ENCODE data around the gene INTS13.
"Not testable (repeated sequence)": the region's sequence is repeated elsewhere in the genome, so short reads cannot be mapped to it uniquely, and the experiment has no call there.

The INTS13 gene

DNA sequence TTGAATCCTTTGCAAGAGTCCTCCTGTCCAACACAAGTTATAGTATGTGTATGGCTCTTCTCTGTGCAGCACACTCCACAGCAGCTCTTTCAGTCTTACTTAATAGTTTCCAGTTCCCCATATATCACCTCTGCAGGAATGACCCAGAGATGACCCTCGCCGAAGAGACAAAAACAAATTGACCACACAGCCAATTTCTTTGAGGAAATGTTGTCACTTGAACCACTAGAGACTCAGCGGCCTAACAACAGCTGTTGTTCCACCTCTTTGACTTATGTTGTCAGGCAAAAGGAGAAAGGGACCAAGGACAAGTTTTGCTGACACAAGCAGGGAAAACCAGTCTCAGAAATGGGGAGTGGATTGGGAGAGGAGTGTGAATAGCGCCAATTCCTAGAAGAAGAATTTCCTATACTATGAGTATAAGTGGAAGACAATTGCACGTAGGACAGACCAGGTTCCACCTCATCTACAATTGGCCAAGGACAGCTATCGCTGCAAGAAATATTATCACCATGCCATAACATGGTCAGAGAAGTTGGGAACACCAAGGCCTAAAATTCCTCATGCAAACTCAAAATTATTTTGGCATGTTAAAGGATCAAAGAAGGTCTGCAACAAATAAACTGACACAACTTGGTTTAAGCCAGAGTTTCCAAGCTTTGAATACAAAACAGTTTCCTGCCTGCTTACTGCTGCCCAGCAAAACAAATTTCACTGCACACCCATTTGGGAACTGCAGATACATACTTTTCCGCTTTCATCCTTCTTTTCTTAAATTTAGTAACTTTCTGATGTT lies 63.1 kb downstream of the INTS13 start:
- no peak for DNase-seq (ENCODE audit: low spot score in 2 of 2)
- Mint-ChIP-seq H3K36me3 (ENCODE audit: insufficient read depth) (no peaks in the 10 kb centered on the region), H3K4me1 (peaks cover 9% of the 10 kb centered on the region), H3K27ac (ENCODE audit: low read depth) (no peak overlapping the region), H3K9me3 (no peaks in the 10 kb centered on the region), H3K4me3 (no peak overlapping the region), H3K27me3 (peaks cover 11% of the 10 kb centered on the region)
- peak; percentile 36 for ATAC-seq (replicated peaks; ENCODE audit: extremely low read depth, poor library complexity, severe bottlenecking)

DNA sequence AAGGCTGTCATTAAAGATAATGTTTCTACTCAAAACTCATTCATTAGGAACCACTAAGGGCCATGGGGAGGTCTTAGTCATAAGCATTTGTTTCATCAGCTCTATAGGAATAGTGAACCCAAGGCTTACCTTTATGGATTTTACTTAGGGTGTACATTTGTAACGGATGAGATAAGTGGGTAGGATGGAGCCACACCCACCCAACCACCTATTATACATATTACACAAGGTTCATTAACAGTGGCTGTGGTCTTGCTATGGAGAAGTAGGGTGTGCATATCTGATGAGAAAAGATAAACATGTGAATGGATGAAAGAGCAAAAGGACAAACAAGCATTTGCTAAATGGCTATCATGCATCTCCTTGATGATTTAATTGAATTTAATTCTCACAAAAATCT lies 65.2 kb downstream of the INTS13 start:
- no peak for DNase-seq (ENCODE audit: low spot score in 2 of 2)
- H3K4me3 Mint-ChIP-seq = no peak overlapping the region
- no peaks in the 10 kb centered on the region for H3K36me3 Mint-ChIP-seq (ENCODE audit: insufficient read depth)
- H3K9me3 Mint-ChIP-seq = no peaks in the 10 kb centered on the region
- peaks cover 14% of the 10 kb centered on the region for H3K4me1 Mint-ChIP-seq
- no peak for ATAC-seq (replicated peaks; ENCODE audit: extremely low read depth, poor library complexity, severe bottlenecking)
- no peak overlapping the region for H3K27ac Mint-ChIP-seq (ENCODE audit: low read depth)
- peaks cover 11% of the 10 kb centered on the region for H3K27me3 Mint-ChIP-seq

DNA sequence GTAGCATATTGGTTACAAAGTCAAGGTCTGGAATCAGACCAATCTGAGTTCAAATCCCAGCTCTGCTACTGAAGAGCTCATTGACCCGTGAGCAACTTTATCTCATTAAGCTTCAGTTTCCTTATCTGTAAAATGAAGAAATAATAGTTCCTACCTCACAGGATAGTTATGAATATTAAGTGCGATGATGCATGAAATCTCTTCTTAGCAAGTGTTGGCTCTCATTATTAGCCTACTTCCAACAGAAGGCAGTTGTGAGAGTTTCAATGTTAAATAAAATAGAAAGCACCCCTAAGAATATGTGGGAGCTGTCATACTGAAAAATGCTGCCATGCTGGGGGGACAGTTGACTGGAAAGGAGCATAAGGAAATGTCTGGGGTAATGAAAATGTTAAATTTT lies 65.8 kb downstream of the INTS13 start:
- peaks cover 20% of the 10 kb centered on the region for H3K4me1 Mint-ChIP-seq
- no peak for ATAC-seq (replicated peaks; ENCODE audit: extremely low read depth, poor library complexity, severe bottlenecking)

DNA sequence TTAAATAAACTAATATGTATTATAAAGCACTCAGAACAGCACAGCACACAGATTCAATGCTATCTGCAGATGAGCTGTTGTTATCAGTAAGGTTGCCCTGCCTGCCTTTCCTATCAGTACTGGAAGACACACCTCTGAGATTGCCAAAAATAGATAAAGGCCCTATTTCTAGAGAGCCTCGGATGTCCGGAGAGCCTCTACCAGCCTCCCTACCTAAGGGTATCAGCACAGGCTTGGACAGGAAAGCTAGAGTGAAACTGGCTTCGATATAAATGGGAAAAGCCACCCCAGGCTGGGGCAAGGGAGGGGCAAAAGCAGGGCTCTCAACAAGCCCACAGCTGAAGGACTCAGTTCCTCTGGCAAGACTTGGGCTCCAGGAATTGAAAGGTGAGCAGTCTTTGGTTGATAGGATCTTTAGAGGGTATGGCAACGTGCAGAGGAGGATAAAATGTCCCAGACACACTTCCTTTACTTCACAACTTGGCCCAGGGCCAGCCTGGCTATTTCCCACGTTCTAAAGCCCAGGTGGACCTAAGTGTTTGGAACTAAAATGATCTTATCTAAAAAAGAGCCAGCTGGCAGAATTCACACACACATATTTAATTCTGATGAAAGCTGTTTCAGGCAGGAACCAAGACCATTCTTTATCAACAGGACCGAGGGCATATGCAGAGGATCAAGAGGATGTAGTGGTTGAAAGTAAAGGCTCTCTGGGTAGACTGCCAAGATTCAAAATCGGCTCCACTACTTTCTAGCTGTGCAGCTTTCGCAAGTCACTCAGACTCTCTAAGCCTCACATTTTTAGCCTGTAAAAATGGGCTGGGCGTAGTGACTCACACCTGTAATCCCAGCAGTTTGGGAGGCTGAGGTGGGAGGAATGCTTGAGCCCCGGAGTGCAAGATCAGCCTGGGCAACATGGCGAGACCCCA lies 67.0 kb downstream of the INTS13 start:
- ATAC-seq (replicated peaks; ENCODE audit: extremely low read depth, poor library complexity, severe bottlenecking) (no peak), DNase-seq (ENCODE audit: low spot score in 2 of 2) (no peak)
- Mint-ChIP-seq H3K27ac (ENCODE audit: low read depth) (no peak overlapping the region), H3K4me1 (peaks cover 23% of the 10 kb centered on the region), H3K27me3 (peaks cover 11% of the 10 kb centered on the region), H3K4me3 (no peak overlapping the region), H3K9me3 (no peaks in the 10 kb centered on the region), H3K36me3 (ENCODE audit: insufficient read depth) (no peaks in the 10 kb centered on the region)

More for the DNA sequence above, 65.8 kb downstream of the INTS13 start:
- Mint-ChIP-seq H3K27me3 (peaks cover 11% of the 10 kb centered on the region), H3K4me3 (no peak overlapping the region), H3K27ac (ENCODE audit: low read depth) (no peak overlapping the region), H3K36me3 (ENCODE audit: insufficient read depth) (no peaks in the 10 kb centered on the region), H3K9me3 (no peaks in the 10 kb centered on the region)
- no peak for DNase-seq (ENCODE audit: low spot score in 2 of 2)

DNA sequence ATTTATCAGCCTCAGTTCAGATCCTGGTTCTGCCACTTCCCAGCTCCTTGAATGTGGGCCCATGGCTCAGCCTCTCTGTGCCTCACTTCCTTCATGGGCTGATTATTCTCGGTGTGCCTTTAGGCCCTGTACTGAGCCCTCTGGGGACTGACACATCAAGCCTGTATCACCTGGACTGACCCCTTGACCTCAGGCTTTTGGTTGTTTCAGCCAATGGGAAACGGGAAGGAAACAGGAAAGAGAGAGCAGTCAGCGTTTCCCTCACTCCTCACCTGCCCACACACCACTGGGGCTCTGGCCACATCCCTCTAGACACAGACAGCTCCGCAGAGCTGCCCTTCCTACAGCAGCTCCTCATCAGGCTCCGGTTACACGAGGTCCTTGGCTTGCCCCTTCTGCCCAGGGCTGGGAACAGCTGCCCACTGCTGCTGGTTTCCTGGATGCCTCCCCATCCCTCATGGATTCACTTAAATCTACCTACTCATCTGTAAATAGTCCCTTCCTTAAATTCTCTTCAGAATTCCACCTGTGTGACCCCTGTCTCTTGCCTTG lies 67.8 kb downstream of the INTS13 start:
- DNase-seq (ENCODE audit: low spot score in 2 of 2) (no peak), ATAC-seq (replicated peaks; ENCODE audit: extremely low read depth, poor library complexity, severe bottlenecking) (no peak)
- Mint-ChIP-seq H3K9me3 (no peaks in the 10 kb centered on the region), H3K36me3 (ENCODE audit: insufficient read depth) (no peaks in the 10 kb centered on the region), H3K27me3 (peaks cover 11% of the 10 kb centered on the region), H3K27ac (ENCODE audit: low read depth) (no peak overlapping the region), H3K4me3 (no peak overlapping the region), H3K4me1 (peaks cover 23% of the 10 kb centered on the region)

DNA sequence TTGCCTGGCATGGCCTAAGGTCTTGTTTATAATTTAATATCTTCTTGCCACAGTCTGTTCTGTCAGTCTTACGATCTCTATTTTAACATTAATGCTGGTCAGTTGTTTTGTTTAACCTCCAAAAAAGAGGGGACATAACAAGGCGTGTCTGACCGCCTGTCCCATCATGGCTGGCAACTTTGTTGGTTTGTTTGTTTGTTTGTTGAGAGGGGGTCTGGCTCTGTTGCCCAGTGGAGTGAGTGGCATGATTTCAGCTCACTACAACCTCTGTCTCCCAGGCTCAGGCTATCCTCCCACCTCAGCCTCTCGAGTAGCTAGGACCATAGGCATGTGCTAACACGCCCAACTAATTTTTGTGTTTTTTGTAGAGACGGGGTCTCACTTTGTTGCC lies 68.7 kb downstream of the INTS13 start:
- ATAC-seq (replicated peaks; ENCODE audit: extremely low read depth, poor library complexity, severe bottlenecking) (no peak), DNase-seq (ENCODE audit: low spot score in 2 of 2) (no peak)
- Mint-ChIP-seq H3K27me3 (peaks cover 11% of the 10 kb centered on the region), H3K27ac (ENCODE audit: low read depth) (no peak overlapping the region), H3K4me3 (no peak overlapping the region), H3K4me1 (peaks cover 23% of the 10 kb centered on the region), H3K9me3 (no peaks in the 10 kb centered on the region), H3K36me3 (ENCODE audit: insufficient read depth) (no peaks in the 10 kb centered on the region)

DNA sequence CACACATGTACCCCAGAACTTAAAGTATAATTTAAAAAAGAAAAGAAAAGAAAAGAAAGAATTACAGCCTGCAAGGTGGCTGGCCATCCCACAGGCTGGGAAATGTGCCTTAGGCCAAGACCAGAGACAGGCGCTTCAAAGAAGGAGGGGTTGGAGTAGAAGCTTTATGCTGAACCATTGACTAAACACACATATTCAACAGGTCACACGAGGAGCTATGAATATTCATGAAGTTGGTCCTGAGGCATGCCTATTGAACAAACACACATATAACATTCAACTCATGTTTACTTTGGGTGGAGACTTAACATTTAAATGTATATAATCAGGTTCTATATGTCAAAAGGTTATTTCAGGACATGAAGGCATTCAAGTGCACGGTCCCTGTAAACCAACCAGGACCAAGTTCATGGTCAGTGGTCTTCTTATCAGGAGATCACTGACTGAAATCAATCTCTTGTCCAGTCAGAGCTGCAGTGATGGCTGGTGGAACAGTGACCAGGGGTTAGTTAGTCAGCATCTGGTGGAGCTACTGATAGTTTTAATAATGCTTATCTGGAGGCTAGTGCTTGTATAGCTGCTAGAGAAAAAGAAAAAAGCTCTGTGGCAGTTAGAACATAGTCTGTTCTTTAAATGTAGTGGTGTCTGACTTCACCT lies 69.2 kb downstream of the INTS13 start:
- H3K4me3 Mint-ChIP-seq = no peak overlapping the region
- H3K9me3 Mint-ChIP-seq = no peaks in the 10 kb centered on the region
- H3K27me3 Mint-ChIP-seq = peaks cover 11% of the 10 kb centered on the region
- DNase-seq (ENCODE audit: low spot score in 2 of 2) (no peak), ATAC-seq (replicated peaks; ENCODE audit: extremely low read depth, poor library complexity, severe bottlenecking) (no peak)
- peaks cover 23% of the 10 kb centered on the region for H3K4me1 Mint-ChIP-seq
- H3K27ac Mint-ChIP-seq (ENCODE audit: low read depth) = no peak overlapping the region
- no peaks in the 10 kb centered on the region for H3K36me3 Mint-ChIP-seq (ENCODE audit: insufficient read depth)

DNA sequence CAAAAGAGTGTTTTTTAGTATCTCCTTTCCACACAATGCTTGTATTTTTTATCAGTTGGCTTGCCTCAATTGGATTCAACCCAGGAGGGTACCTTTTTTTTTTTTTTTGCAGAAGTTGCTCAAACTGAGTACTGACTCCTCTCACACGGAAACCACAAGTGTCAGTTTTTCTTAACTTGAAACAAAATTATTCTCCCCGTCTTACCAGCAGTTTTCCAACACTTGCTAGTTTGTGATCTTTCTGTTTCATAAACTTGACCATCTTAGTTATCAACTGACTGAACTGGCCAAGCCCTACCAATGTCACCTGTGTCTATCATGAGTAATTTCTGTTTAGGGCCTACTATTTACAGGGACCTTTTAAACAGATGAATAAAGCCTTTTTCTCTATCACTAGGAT lies 70.7 kb downstream of the INTS13 start:
- Mint-ChIP-seq H3K27ac (ENCODE audit: low read depth) (peak overlapping the region; percentile 42), H3K36me3 (ENCODE audit: insufficient read depth) (no peaks in the 10 kb centered on the region), H3K4me3 (no peak overlapping the region), H3K27me3 (peaks cover 11% of the 10 kb centered on the region), H3K9me3 (no peaks in the 10 kb centered on the region), H3K4me1 (peaks cover 23% of the 10 kb centered on the region)
- DNase-seq (ENCODE audit: low spot score in 2 of 2) (no peak), ATAC-seq (replicated peaks; ENCODE audit: extremely low read depth, poor library complexity, severe bottlenecking) (no peak)

DNA sequence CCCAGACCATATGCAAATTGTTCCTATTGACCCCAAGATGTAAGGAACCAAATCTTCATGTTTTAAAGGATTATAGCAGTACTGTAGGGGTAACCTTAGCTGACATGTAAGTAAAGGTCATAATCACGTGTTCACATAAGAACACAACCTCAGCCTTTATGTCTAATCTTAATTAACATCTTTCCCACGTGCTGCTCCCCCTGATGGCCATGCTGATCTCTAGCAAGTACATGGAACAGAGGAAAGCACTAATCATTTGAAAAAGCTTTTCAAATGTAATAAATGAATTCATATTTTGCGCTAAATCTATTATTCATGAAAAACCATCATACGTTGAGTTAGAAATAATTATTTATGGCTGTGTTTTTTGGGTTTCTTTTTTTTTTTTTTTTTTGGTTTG lies 74.3 kb downstream of the INTS13 start:
- Mint-ChIP-seq H3K36me3 (ENCODE audit: insufficient read depth) (no peaks in the 10 kb centered on the region), H3K27ac (ENCODE audit: low read depth) (no peak overlapping the region), H3K4me1 (peaks cover 14% of the 10 kb centered on the region), H3K9me3 (no peaks in the 10 kb centered on the region), H3K27me3 (no peaks in the 10 kb centered on the region), H3K4me3 (no peak overlapping the region)
- ATAC-seq (replicated peaks; ENCODE audit: extremely low read depth, poor library complexity, severe bottlenecking) (no peak), DNase-seq (ENCODE audit: low spot score in 2 of 2) (no peak)

DNA sequence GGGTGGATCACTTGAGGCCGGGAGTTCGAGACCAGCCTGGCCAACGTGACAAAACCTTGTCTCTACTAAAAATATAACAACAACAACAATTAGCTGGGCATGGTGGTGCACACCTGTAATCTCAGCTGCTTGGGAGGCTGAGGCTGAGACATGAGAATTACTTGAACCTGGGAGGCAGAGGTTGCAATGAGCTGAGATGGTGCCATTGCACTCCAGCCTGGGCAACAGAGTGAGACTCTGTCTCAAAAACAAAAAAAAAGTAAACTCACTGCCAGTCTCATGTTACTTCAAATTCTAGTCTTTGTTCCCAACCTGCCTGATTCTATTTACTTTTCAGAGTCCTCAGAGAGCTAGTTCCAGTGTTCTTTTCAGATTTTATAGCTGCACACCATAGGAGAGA lies 75.0 kb downstream of the INTS13 start:
- not testable (repeated sequence) for ATAC-seq (replicated peaks; ENCODE audit: extremely low read depth, poor library complexity, severe bottlenecking)

DNA sequence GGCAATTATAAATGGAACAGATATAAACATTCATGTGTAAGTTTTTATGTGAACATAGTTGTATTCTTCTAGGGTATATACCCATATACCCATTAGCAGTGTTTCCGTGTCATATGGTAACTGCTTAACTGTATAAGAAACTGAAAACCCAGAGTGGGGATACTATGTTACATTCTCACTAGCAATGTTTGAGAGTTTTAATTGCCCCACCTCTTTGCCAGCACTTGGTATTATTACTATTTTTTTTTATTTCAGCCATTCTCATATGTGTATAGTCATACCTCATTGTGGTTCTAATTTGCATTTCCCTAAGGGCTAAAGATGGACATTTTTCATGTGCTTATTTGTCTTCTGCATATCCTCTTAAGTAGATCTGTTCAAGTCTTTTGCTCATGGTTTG lies 76.1 kb downstream of the INTS13 start:
- Mint-ChIP-seq H3K36me3 (ENCODE audit: insufficient read depth) (no peaks in the 10 kb centered on the region), H3K4me3 (no peak overlapping the region), H3K27ac (ENCODE audit: low read depth) (no peak overlapping the region), H3K27me3 (no peaks in the 10 kb centered on the region), H3K9me3 (no peaks in the 10 kb centered on the region), H3K4me1 (peaks cover under 1% of the 10 kb centered on the region)
- DNase-seq (ENCODE audit: low spot score in 2 of 2) (no peak), ATAC-seq (replicated peaks; ENCODE audit: extremely low read depth, poor library complexity, severe bottlenecking) (no peak)

More for the DNA sequence above, 75.0 kb downstream of the INTS13 start:
- H3K27ac Mint-ChIP-seq (ENCODE audit: low read depth); H3K36me3 Mint-ChIP-seq (ENCODE audit: insufficient read depth); DNase-seq (ENCODE audit: low spot score in 2 of 2); H3K4me3 Mint-ChIP-seq; H3K9me3 Mint-ChIP-seq; H3K27me3 Mint-ChIP-seq: not testable (repeated sequence)
- peaks cover 11% of the 10 kb centered on the region for H3K4me1 Mint-ChIP-seq

DNA sequence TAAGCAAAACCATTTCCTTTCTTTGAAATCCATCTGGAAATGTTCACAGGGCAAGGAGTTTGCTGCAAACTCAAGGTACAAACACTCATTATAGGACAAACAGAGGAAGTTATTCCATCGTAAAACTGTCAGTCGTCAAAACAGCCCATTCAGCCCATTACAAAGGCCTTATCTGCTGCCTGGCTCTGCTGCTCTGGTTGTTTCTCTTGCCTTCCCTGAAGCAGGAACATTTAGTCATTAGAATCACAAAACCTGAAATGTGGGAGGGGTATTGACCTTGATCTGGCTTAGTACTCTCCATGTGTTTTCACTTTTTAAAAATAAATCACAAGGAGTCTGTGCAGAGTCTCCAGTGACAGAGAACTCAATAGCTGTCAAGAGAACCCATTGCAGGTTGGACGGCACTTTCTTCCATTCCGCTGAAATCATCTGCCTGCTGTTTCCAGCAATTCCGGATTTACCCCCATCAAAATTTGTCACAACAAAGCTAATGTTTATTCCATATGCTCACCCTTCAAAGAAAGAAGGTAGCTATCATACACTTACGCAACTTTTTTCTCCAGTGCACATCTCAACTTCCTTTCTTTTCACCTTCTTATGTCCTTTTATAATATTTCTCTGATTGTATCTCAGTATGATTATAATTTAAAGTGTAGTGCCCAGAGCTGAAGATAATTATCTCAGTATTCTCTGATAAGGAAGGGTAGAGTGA lies 80.2 kb downstream of the INTS13 start:
- H3K4me3 Mint-ChIP-seq = no peak overlapping the region
- H3K27me3 Mint-ChIP-seq = no peaks in the 10 kb centered on the region
- DNase-seq (ENCODE audit: low spot score in 2 of 2) = no peak
- ATAC-seq (replicated peaks; ENCODE audit: extremely low read depth, poor library complexity, severe bottlenecking) = no peak
- H3K27ac Mint-ChIP-seq (ENCODE audit: low read depth) = no peak overlapping the region
- no peaks in the 10 kb centered on the region for H3K36me3 Mint-ChIP-seq (ENCODE audit: insufficient read depth)
- H3K4me1 Mint-ChIP-seq = no peaks in the 10 kb centered on the region
- no peaks in the 10 kb centered on the region for H3K9me3 Mint-ChIP-seq
